H1 (cell line): ENCODE results near the gene DAPK3. TPM values are rescaled to one million over a fixed set of nuclear protein-coding genes. Genes with fewer than 3 reads are reported as not detected.

Experiments
- CTCF ChIA-PET: fragments of 300-600 bp; sonication (Branson Sonifier 250); formaldehyde crosslinking; loops from one replicate; lab custom pipeline; 2021; ENCODE audit not compliant: partially characterized antibody; lab: Charles Lee
- POLR2A ChIA-PET: fragments of 300-600 bp; sonication (Branson Sonifier 250); formaldehyde crosslinking; loops from one replicate; lab custom pipeline; 2021; ENCODE audit warnings: inconsistent platforms; ENCODE audit not compliant: partially characterized antibody; lab: Charles Lee
- DNase-seq, 2 experiments: peaks; one replicate each; pipeline versions ENCODE4 v3.0.0 to v3.0.0-alpha.2; 2010 to 2022; ENCODE audit warnings: low spot score in 2 of 2, low read depth in 1 of 2, mixed read lengths in 1 of 2
- FAIRE-seq: peaks from 2 replicates; lab custom pipeline; 2011; peaks lifted over from hg19 to GRCh38; lab: Jason Lieb, UNC
- H2AFZ ChIP-seq: 2 replicates; pipeline ENCODE4 v1.8.1; 2012; ENCODE audit warnings: low read length, inconsistent platforms
- H2AK5ac ChIP-seq: 2 replicates; pipeline ENCODE4 v1.6.1; 2013; ENCODE audit warnings: low read depth, low read length
- H2BK120ac ChIP-seq: replicated peaks from 2 replicates; pipeline ENCODE3; 2013; ENCODE audit warnings: low read depth, low read length, inconsistent platforms
- H2BK12ac ChIP-seq: 2 replicates; pipeline ENCODE4 v1.6.1; 2013; ENCODE audit warnings: low read depth, low read length
- H2BK15ac ChIP-seq: 2 replicates; pipeline ENCODE4 v1.6.1; 2013; ENCODE audit warnings: low read length
- H2BK20ac ChIP-seq: 2 replicates; pipeline ENCODE4 v1.6.1; 2013; ENCODE audit warnings: low read length
- H2BK5ac ChIP-seq: 2 replicates; pipeline ENCODE4 v1.6.1; 2013; ENCODE audit warnings: low read depth, low read length
- H3K14ac ChIP-seq: 2 replicates; pipeline ENCODE4 v1.6.1; 2013; ENCODE audit warnings: inconsistent platforms; ENCODE audit not compliant: insufficient read length
- H3K18ac ChIP-seq: 2 replicates; pipeline ENCODE4 v1.6.1; 2013; ENCODE audit warnings: low read length; ENCODE audit errors: extremely low read depth
- H3K23ac ChIP-seq: 2 replicates; pipeline ENCODE4 v1.6.1; 2013; ENCODE audit warnings: inconsistent platforms; ENCODE audit not compliant: insufficient read length
- H3K23me2 ChIP-seq: 2 replicates; pipeline ENCODE4 v1.6.1; 2013; ENCODE audit warnings: low read depth, low read length
- H3K27ac ChIP-seq: 2 replicates; pipeline ENCODE4 v1.6.1; 2011; ENCODE audit warnings: low read depth, low read length, inconsistent platforms
- H3K27me3 ChIP-seq, 4 experiments: replicated peaks in 1 of 4; 1 replicate in 1 of 4; 2 replicates in 3 of 4; pipeline versions ENCODE4 v1.6.1 to v1.8.1; 2011 to 2013; ENCODE audit warnings: low read length in 3 of 4, mild to moderate bottlenecking in 3 of 4, inconsistent platforms in 2 of 4, mixed read lengths in 2 of 4, moderate library complexity in 1 of 4; ENCODE audit not compliant: control insufficient read depth in 3 of 4, insufficient read depth in 3 of 4; ENCODE audit errors: extremely low read depth in 1 of 4
- H3K36me3 ChIP-seq, 4 experiments: 2 replicates each; pipeline versions ENCODE4 v1.6.1 to v1.8.1; 2011 to 2013; ENCODE audit warnings: mild to moderate bottlenecking in 4 of 4, low read length in 3 of 4, moderate library complexity in 2 of 4, control low read depth in 1 of 4, inconsistent platforms in 1 of 4; ENCODE audit not compliant: insufficient read depth in 4 of 4, control insufficient read depth in 2 of 4
- H3K4ac ChIP-seq: replicated peaks from 2 replicates; pipeline ENCODE3; 2013; ENCODE audit warnings: low read length, low read depth, mixed read lengths, inconsistent platforms; ENCODE audit not compliant: insufficient read length
- H3K4me1 ChIP-seq, 4 experiments: replicated peaks in 1 of 4; 1 replicate in 1 of 4; 2 replicates in 3 of 4; pipeline versions ENCODE4 v1.6.1 to v1.8.1; 2011 to 2013; ENCODE audit warnings: low read length in 3 of 4, inconsistent platforms in 2 of 4, mixed read lengths in 1 of 4; ENCODE audit not compliant: insufficient read depth in 4 of 4, control insufficient read depth in 3 of 4
- H3K4me2 ChIP-seq, 2 experiments: 2 replicates each; pipeline versions ENCODE4 v1.6.1 to v1.8.1; 2011 to 2013; ENCODE audit warnings: low read depth in 2 of 2, low read length in 2 of 2, control low read depth in 1 of 2, inconsistent platforms in 1 of 2, mild to moderate bottlenecking in 1 of 2; ENCODE audit not compliant: insufficient read depth in 1 of 2
- H3K4me3 ChIP-seq, 4 experiments: fragments of 200-600, 300-600 bp in 1 of 4; sonication (generic), shearing (Covaris generic), sonication (Bioruptor Twin) in 1 of 4; 2 replicates each; pipeline versions ENCODE4 v1.5.1 to v1.8.1; 2011 to 2016; ENCODE audit warnings: low read length in 4 of 4, low read depth in 3 of 4, control low read depth in 2 of 4, inconsistent platforms in 2 of 4, mild to moderate bottlenecking in 2 of 4, mixed read lengths in 1 of 4, moderate library complexity in 1 of 4; ENCODE audit not compliant: insufficient read depth in 2 of 4; ENCODE audit errors: extremely low read depth in 1 of 4
- H3K56ac ChIP-seq: replicated peaks from 2 replicates; pipeline ENCODE3; 2013; ENCODE audit warnings: low read depth, mild to moderate bottlenecking, mixed read lengths, low read length, inconsistent platforms; ENCODE audit not compliant: insufficient read length
- H3K79me1 ChIP-seq: 2 replicates; pipeline ENCODE4 v1.6.1; 2013; ENCODE audit warnings: low read depth, low read length, control low read depth
- H3K79me2 ChIP-seq, 2 experiments: 2 replicates each; pipeline versions ENCODE4 v1.6.1 to v1.8.1; 2012 to 2013; ENCODE audit warnings: low read length in 2 of 2, mild to moderate bottlenecking in 2 of 2, inconsistent platforms in 1 of 2; ENCODE audit not compliant: insufficient read depth in 2 of 2, control insufficient read depth in 1 of 2
- H3K9ac ChIP-seq, 4 experiments: replicated peaks in 1 of 4; 1 replicate in 1 of 4; 2 replicates in 3 of 4; pipeline versions ENCODE4 v1.6.1 to v1.8.1; 2011 to 2013; ENCODE audit warnings: low read depth in 3 of 4, low read length in 3 of 4, control low read depth in 2 of 4, mild to moderate bottlenecking in 2 of 4, moderate library complexity in 2 of 4, inconsistent platforms in 1 of 4; ENCODE audit errors: extremely low read depth in 1 of 4
- H3K9me3 ChIP-seq, 2 experiments: 2 replicates each; pipeline versions ENCODE4 v1.6.1 to v1.8.1; 2012 to 2013; ENCODE audit warnings: mild to moderate bottlenecking in 2 of 2, moderate library complexity in 2 of 2, control low read depth in 1 of 2, inconsistent platforms in 1 of 2, low read depth in 1 of 2, low read length in 1 of 2, mixed read lengths in 1 of 2; ENCODE audit not compliant: insufficient read depth in 2 of 2
- H4K20me1 ChIP-seq, 2 experiments: replicated peaks in 1 of 2; 2 replicates each; pipeline versions ENCODE3 to v1.8.1; 2011 to 2013; ENCODE audit warnings: inconsistent platforms in 2 of 2, low read length in 2 of 2, mild to moderate bottlenecking in 1 of 2; ENCODE audit not compliant: insufficient read depth in 2 of 2, control insufficient read depth in 1 of 2
- H4K5ac ChIP-seq: 2 replicates; pipeline ENCODE4 v1.6.1; 2013; ENCODE audit warnings: low read length, low read depth, mixed read lengths, inconsistent platforms; ENCODE audit not compliant: insufficient read length
- H4K8ac ChIP-seq: 2 replicates; pipeline ENCODE4 v1.8.0; 2013; ENCODE audit warnings: mild to moderate bottlenecking, moderate library complexity, low read length, inconsistent platforms; ENCODE audit not compliant: insufficient read depth; ENCODE audit errors: extremely low read depth
- H4K91ac ChIP-seq: replicated peaks from 2 replicates; pipeline ENCODE3; 2013; ENCODE audit warnings: low read length, mixed read lengths, inconsistent platforms; ENCODE audit not compliant: insufficient read length
- BRCA1 ChIP-seq: IDR thresholded peaks from 2 replicates; pipeline ENCODE4 v1.6.1; 2012; ENCODE audit warnings: low read depth, low read length, improper control_type of control experiment
- EZH2 ChIP-seq: fragments of 200-600 bp; sonication (generic); IDR thresholded peaks from 2 replicates; pipeline ENCODE4 v1.7.1; 2012; ENCODE audit warnings: low read depth, mild to moderate bottlenecking, moderate library complexity, low read length, inconsistent platforms; ENCODE audit not compliant: severe bottlenecking
- MAFK ChIP-seq: IDR thresholded peaks from 2 replicates; pipeline ENCODE4 v1.6.1; 2012; ENCODE audit warnings: low read depth, mild to moderate bottlenecking, improper control_type of control experiment, low read length
- NANOG ChIP-seq: IDR thresholded peaks from 2 replicates; pipeline ENCODE4 v1.6.1; 2011; ENCODE audit warnings: low read length, low read depth, mild to moderate bottlenecking, inconsistent platforms; ENCODE audit not compliant: insufficient read depth, poor library complexity, severe bottlenecking
- POLR2A ChIP-seq, 2 experiments: IDR thresholded peaks; 1 replicate in 1 of 2; 2 replicates in 1 of 2; pipeline ENCODE4 v1.6.1; 2011; ENCODE audit warnings: low read depth in 2 of 2, low read length in 2 of 2, mild to moderate bottlenecking in 2 of 2; ENCODE audit errors: control extremely low read depth in 1 of 2
- POLR2AphosphoS5 ChIP-seq: IDR thresholded peaks from 2 replicates; pipeline ENCODE4 v1.6.1; 2011; ENCODE audit warnings: low read depth, low read length
- RBBP5 ChIP-seq: IDR thresholded peaks from 2 replicates; pipeline ENCODE4 v1.7.1; 2012; ENCODE audit warnings: low read depth, mild to moderate bottlenecking, inconsistent platforms, low read length, moderate library complexity, borderline replicate concordance
- SUZ12 ChIP-seq: fragments of 200-600 bp; sonication (generic); IDR thresholded peaks from 2 replicates; pipeline ENCODE4 v1.6.1; 2012; ENCODE audit warnings: mild to moderate bottlenecking, inconsistent platforms, low read length, moderate library complexity, mixed read lengths
- TAF7 ChIP-seq: optimal IDR thresholded peaks from 2 replicates; pipeline ENCODE3; 2011; ENCODE audit warnings: low read depth, mild to moderate bottlenecking, inconsistent platforms, low read length, moderate library complexity, borderline replicate concordance
- WGBS, 2 experiments: shearing (Covaris generic) in 1 of 2; methylation state at CpG; one replicate each; pipeline versions ENCODE4 v1.1.6 to v1.1.7; 2013 to 2015; ENCODE audit warnings: low lambda C conversion rate in 2 of 2, mixed read lengths in 2 of 2, inconsistent platforms in 1 of 2, low coverage in 1 of 2, missing lambda C conversion rate in 1 of 2; ENCODE audit not compliant: insufficient replicate concordance in 2 of 2, insufficient coverage in 1 of 2, insufficient read length in 1 of 2; ENCODE audit errors: extremely low coverage in 1 of 2, missing lambda C conversion rate in 1 of 2; 5-methylcytosine and 5-hydroxymethylcytosine counted together
- polyA plus RNA-seq, 7 experiments: library from polyadenylated mRNA; depleted of rRNA in 3 of 7; stranded (reverse) in 5 of 7; unstranded in 2 of 7; fragments of >200 nt in 5 of 7; fragments of 200-250 nt in 2 of 7; gene quantifications; 1 replicate in 5 of 7; 2 replicates in 1 of 7; 4 replicates in 1 of 7; pipeline versions ENCODE4 v1.2.1 to v1.2.3, GENCODE V29; 2011 to 2013; ENCODE audit warnings: missing spikeins in 2 of 7, mixed read lengths in 2 of 7
- total RNA-seq: library from RNA; stranded (reverse); fragmentation: NEBNext Ultra II Directional; extraction: Animal tissue kit (Norgen Biotek cat#: 25700); gene quantifications from 2 replicates; pipeline ENCODE4 v1.2.1, GENCODE V29; 2021

Gene DAPK3
- total and polyA plus RNA-seq, 2 of the 8 experiments (the other 6 are each of a cell fraction or from before 2014, with no cell fraction given), result 53.2 to 78.1 TPM

GRCh38 chr19:3982701-3983541 is 12.0 kb upstream of the DAPK3 start:
- Histone ChIP-seq H4K5ac (no peak overlapping the region), H2BK15ac (no peak overlapping the region), H3K23me2 (peaks cover 8% of the 10 kb centered on the region), H3K4me2 (peak overlapping the region; percentile 95 to 97; a peak in 3 of 4 replicates), H3K36me3 (peaks cover 57 to 67% (median 62%) of the 10 kb centered on the region in 4 experiments), H3K27ac (peak overlapping the region; percentile 32; the same call in 1 of the 2 replicates), H4K8ac (peak overlapping the region; percentile 47), H3K18ac (no peak overlapping the region), H4K91ac (no peak overlapping the region), H4K20me1 (peaks cover 63 to 65% of the 10 kb centered on the region in 2 experiments), H2AFZ (no peak overlapping the region), H3K4ac (no peak overlapping the region), H3K79me1 (peaks cover 16% of the 10 kb centered on the region), H3K27me3 (no peaks in the 10 kb centered on the region), H3K23ac (no peak overlapping the region), H2AK5ac (no peak overlapping the region), H3K14ac (no peak overlapping the region), H3K9ac (peak overlapping the region in 2 of 4 experiments; percentile 9 to 33; a peak in 3 of 7 replicates), H2BK5ac (peak overlapping the region; percentile 95; the same call in 1 of the 2 replicates), H2BK12ac (no peak overlapping the region), H3K4me1 (peaks cover 2 to 16% (median 10%) of the 10 kb centered on the region in 4 experiments), H3K79me2 (peaks cover 19 to 68% of the 10 kb centered on the region in 2 experiments), H3K56ac (no peak overlapping the region), H2BK20ac (no peak overlapping the region), H3K4me3 (peak overlapping the region in 1 of 4 experiments; percentile 79; a peak in 4 of 8 replicates), H2BK120ac (no peak overlapping the region), H3K9me3 (no peaks in the 10 kb centered on the region)
- 95% methylated on average over 40 of the region's 40 CpGs; no CpG with 5 or more reads in 1 of the 2 experiments for WGBS, 2 experiments
- FAIRE-seq, result no peak
- peak in 1 of 2 experiments; percentile 46 for DNase-seq
- CTCF ChIA-PET, result interaction anchor here (0.6 kb wide), 1 partner anchor 193 kb away, joined by 3 read pairs; no protein-coding TSS in a partner anchor
- POLR2A ChIA-PET, result interaction anchor here (0.5 to 12.0 kb wide), 30 partner anchors 7 to 839 kb away, joined by 3 to 870 read pairs (median 4); partner anchors contain the start of genes ATCAY, DAPK3, MRPL54 and NMRK2
- TF ChIP-seq MAFK, result no peak
- no peak for TF ChIP-seq SUZ12
- TF ChIP-seq POLR2A (IDR thresholded peaks at IDR 0.05; ENCODE audit: control extremely low read depth in 1 of 2, low read depth in 2 of 2, low read length in 2 of 2), result peak; percentile 39 to 74
- peak; percentile 82 for TF ChIP-seq POLR2AphosphoS5
- TF ChIP-seq EZH2, result no peak
- TF ChIP-seq TAF7, result peak; percentile 41
- no peak for TF ChIP-seq BRCA1
- no peak for TF ChIP-seq RBBP5
- no peak for TF ChIP-seq NANOG
